Suprapubic skin (tissue), 4 donors: ENCODE results near the gene FAM187B.

Experiments used
- CTCF ChIP-seq, 2 donors: fragments of 200-600 bp in 1 of 2; fragments of 450-650 bp in 1 of 2; sonication (generic) in 1 of 2; IDR thresholded peaks; one replicate each; pipeline ENCODE4 v1.5.1; 2016 to 2019; ENCODE audit warnings: antibody characterized with exemption in 2 of 2, mild to moderate bottlenecking in 1 of 2, moderate library complexity in 1 of 2
- EP300 ChIP-seq: sonication (generic); formaldehyde crosslinking; IDR thresholded peaks from one replicate; pipeline ENCODE4 v1.6.1; 2017; ENCODE audit warnings: antibody characterized with exemption
- POLR2A ChIP-seq, 2 donors: fragments of 450-650 bp; IDR thresholded peaks; one replicate each; pipeline ENCODE4 v1.6.1; 2017; ENCODE audit warnings: antibody characterized with exemption in 2 of 2, mild to moderate bottlenecking in 2 of 2, moderate library complexity in 2 of 2
- POLR2AphosphoS5 ChIP-seq, 3 donors: sonication (generic); formaldehyde crosslinking; IDR thresholded peaks; one replicate each; pipeline ENCODE4 v1.6.1; 2017; ENCODE audit warnings: antibody characterized with exemption in 3 of 3

- no peak for TF ChIP-seq CTCF (IDR thresholded peaks at IDR 0.05)
- no peak for TF ChIP-seq POLR2AphosphoS5 (IDR thresholded peaks at IDR 0.05)
- TF ChIP-seq POLR2A (IDR thresholded peaks at IDR 0.05) = no peak
- no peak for TF ChIP-seq EP300
These were observed 3.6 kb downstream of the FAM187B start for GRCh38 chr19:35224681-35225571.
